ENCODE data around the gene TK2. TPM values are rescaled to one million over a fixed set of nuclear protein-coding genes. Genes with fewer than 3 reads are reported as not detected.
A peak's percentile ranks its signal among the peaks of the same experiment; 100 is the strongest.

TK2 gene
- total RNA-seq, 1 donor from 2014 or later, result 4.5 TPM

DNA sequence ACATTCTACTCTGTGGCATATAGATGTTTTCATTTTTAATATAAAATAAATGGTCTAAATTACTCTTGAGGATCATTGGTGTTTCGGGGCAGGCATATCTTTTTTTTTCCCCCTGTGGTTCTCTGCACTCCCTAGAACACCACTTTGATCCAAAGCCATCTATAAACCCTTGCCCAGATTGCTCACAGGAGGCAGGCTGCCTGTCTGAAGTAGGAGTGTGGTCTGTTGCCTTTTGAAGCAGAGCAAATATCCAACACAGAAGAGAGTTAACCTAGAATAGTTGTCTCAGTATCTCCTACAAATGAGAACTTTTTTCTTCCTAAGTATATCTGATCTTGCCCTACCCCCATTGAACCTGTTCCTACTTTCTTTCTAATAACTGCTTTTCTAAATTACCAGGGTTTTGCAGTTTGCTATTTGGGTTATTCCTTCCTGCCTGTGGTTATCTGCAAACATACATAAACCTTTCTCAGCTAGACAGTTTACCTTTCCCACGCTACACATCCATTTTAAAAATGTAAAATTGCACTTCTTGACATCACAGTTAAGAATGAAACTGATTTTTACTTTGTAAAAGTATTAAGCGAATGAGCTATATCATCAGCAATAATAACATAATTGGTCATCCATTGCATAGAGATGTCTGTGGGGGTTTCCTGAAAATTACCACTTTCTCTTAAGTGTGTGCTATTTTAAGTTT is 11.6 kb upstream of the TK2 start:
- Mint-ChIP-seq H3K9me3 (ENCODE audit: unreplicated experiment) (peaks cover 2% of the 10 kb centered on the region), H3K27me3 (ENCODE audit: unreplicated experiment) (no peaks in the 10 kb centered on the region), H3K4me3 (ENCODE audit: unreplicated experiment) (no peak overlapping the region)

DNA sequence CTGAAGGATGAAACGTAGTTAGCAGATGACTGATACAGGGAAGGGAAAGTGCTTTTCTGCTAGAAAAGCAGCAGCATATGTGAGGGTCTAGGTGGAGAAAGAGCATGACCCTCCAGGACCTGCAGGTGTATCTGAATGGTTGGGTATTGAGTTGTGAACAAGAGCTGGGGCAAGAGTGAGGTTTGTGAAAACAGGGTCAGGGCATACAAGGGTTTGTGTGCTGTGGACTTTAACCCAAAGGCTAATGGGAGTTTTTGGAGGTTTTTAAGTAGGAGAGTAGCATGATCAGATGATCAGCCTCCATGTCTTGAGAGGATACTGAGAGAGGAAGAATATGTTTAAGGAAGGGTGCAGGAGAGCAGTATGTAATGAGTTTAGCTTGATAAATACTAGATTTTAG is 10.2 kb upstream of the TK2 start:
- peaks cover 2% of the 10 kb centered on the region for H3K9me3 Mint-ChIP-seq (ENCODE audit: unreplicated experiment)
- H3K27me3 Mint-ChIP-seq (ENCODE audit: unreplicated experiment), result no peaks in the 10 kb centered on the region
- TF ChIP-seq CTCF (IDR thresholded peaks at IDR 0.05; ENCODE audit: partially characterized antibody, unreplicated experiment), result no peak
- no peaks in the 10 kb centered on the region for H3K36me3 Mint-ChIP-seq (ENCODE audit: unreplicated experiment)
- H3K4me3 Mint-ChIP-seq (ENCODE audit: unreplicated experiment), result no peak overlapping the region
- DNase-seq, result no peak
- no peak overlapping the region for H3K27ac Mint-ChIP-seq (ENCODE audit: unreplicated experiment)
- H3K4me1 Mint-ChIP-seq (ENCODE audit: low read depth, unreplicated experiment), result peaks cover 2% of the 10 kb centered on the region

More for the DNA sequence above, 11.6 kb upstream of the TK2 start:
- no peak overlapping the region for H3K27ac Mint-ChIP-seq (ENCODE audit: unreplicated experiment)
- DNase-seq, result no peak
- TF ChIP-seq CTCF (IDR thresholded peaks at IDR 0.05; ENCODE audit: partially characterized antibody, unreplicated experiment), result no peak
- peaks cover 2% of the 10 kb centered on the region for H3K4me1 Mint-ChIP-seq (ENCODE audit: low read depth, unreplicated experiment)
- H3K36me3 Mint-ChIP-seq (ENCODE audit: unreplicated experiment), result no peaks in the 10 kb centered on the region

- no peaks in the 10 kb centered on the region for H3K36me3 Mint-ChIP-seq (ENCODE audit: unreplicated experiment)
- H3K9me3 Mint-ChIP-seq (ENCODE audit: unreplicated experiment), result peaks cover 7% of the 10 kb centered on the region
- H3K27ac Mint-ChIP-seq (ENCODE audit: unreplicated experiment), result no peak overlapping the region
- H3K27me3 Mint-ChIP-seq (ENCODE audit: unreplicated experiment), result peaks cover 4% of the 10 kb centered on the region
- DNase-seq, result no peak
- no peak for TF ChIP-seq CTCF (IDR thresholded peaks at IDR 0.05; ENCODE audit: partially characterized antibody, unreplicated experiment)
- peaks cover 9% of the 10 kb centered on the region for H3K4me1 Mint-ChIP-seq (ENCODE audit: low read depth, unreplicated experiment)
- H3K4me3 Mint-ChIP-seq (ENCODE audit: unreplicated experiment), result no peak overlapping the region
Observed at GRCh38 chr16:66554495-66554894, 4.6 kb upstream of the TK2 start.

- Mint-ChIP-seq H3K9me3 (ENCODE audit: unreplicated experiment) (peaks cover 7% of the 10 kb centered on the region), H3K4me1 (ENCODE audit: low read depth, unreplicated experiment) (peaks cover 9% of the 10 kb centered on the region), H3K27me3 (ENCODE audit: unreplicated experiment) (peaks cover 4% of the 10 kb centered on the region), H3K36me3 (ENCODE audit: unreplicated experiment) (no peaks in the 10 kb centered on the region), H3K4me3 (ENCODE audit: unreplicated experiment) (no peak overlapping the region), H3K27ac (ENCODE audit: unreplicated experiment) (no peak overlapping the region)
- no peak for DNase-seq
- TF ChIP-seq CTCF (IDR thresholded peaks at IDR 0.05; ENCODE audit: partially characterized antibody, unreplicated experiment), result no peak
Observed at GRCh38 chr16:66554021-66554420, 4.1 kb upstream of the TK2 start.

GRCh38 chr16:66553223-66553622 is 3.3 kb upstream of the TK2 start:
- peak overlapping the region; percentile 66 for H3K4me3 Mint-ChIP-seq (ENCODE audit: unreplicated experiment)
- H3K4me1 Mint-ChIP-seq (ENCODE audit: low read depth, unreplicated experiment), result peaks cover 14% of the 10 kb centered on the region
- H3K27me3 Mint-ChIP-seq (ENCODE audit: unreplicated experiment), result peaks cover 4% of the 10 kb centered on the region
- peaks cover 7% of the 10 kb centered on the region for H3K9me3 Mint-ChIP-seq (ENCODE audit: unreplicated experiment)
- H3K27ac Mint-ChIP-seq (ENCODE audit: unreplicated experiment), result no peak overlapping the region
- no peak for TF ChIP-seq CTCF (IDR thresholded peaks at IDR 0.05; ENCODE audit: partially characterized antibody, unreplicated experiment)
- no peaks in the 10 kb centered on the region for H3K36me3 Mint-ChIP-seq (ENCODE audit: unreplicated experiment)
- DNase-seq, result no peak
